Measurements from ENCODE around the gene ZFYVE9. TPM values are rescaled to one million over a fixed set of nuclear protein-coding genes. Genes with fewer than 3 reads are reported as not detected.
"Not testable (repeated sequence)": the region's sequence is repeated elsewhere in the genome, so short reads cannot be mapped to it uniquely, and the experiment has no call there.

Gene ZFYVE9
- total RNA-seq, 1 experiment from 2014 or later: 11.4 TPM

GRCh38 chr1:52189898-52190480, 48.1 kb downstream of the ZFYVE9 start:
- DNase-seq (ENCODE audit: low read depth in 1 of 2, low spot score in 2 of 2): no peak
- Histone ChIP-seq H3K4me1 (replicated peaks) (no peaks in the 10 kb centered on the region), H3K27ac (no peak overlapping the region), H3K9me3 (replicated peaks) (no peaks in the 10 kb centered on the region), H3K4me3 (no peak overlapping the region), H3K36me3 (no peaks in the 10 kb centered on the region), H3K27me3 (replicated peaks) (no peaks in the 10 kb centered on the region)

GRCh38 chr1:52190500-52191252, 48.8 kb downstream of the ZFYVE9 start:
- H3K4me3 ChIP-seq: no peak overlapping the region
- no peaks in the 10 kb centered on the region for H3K27me3 ChIP-seq (replicated peaks)
- H3K36me3 ChIP-seq: no peaks in the 10 kb centered on the region
- H3K4me1 ChIP-seq (replicated peaks): no peaks in the 10 kb centered on the region
- H3K9me3 ChIP-seq (replicated peaks): no peaks in the 10 kb centered on the region
- H3K27ac ChIP-seq: no peak overlapping the region
- no peak for DNase-seq (ENCODE audit: low read depth in 1 of 2, low spot score in 2 of 2)

GRCh38 chr1:52191395-52191965, 49.6 kb downstream of the ZFYVE9 start:
- Histone ChIP-seq H3K27me3 (replicated peaks) (no peaks in the 10 kb centered on the region), H3K4me1 (replicated peaks) (no peaks in the 10 kb centered on the region), H3K36me3 (no peaks in the 10 kb centered on the region), H3K9me3 (replicated peaks) (no peaks in the 10 kb centered on the region), H3K27ac (no peak overlapping the region), H3K4me3 (no peak overlapping the region)
- DNase-seq (ENCODE audit: low read depth in 1 of 2, low spot score in 2 of 2): no peak

- no peak for DNase-seq (ENCODE audit: low read depth in 1 of 2, low spot score in 2 of 2)
- no peak overlapping the region for H3K27ac ChIP-seq
- H3K36me3 ChIP-seq: no peaks in the 10 kb centered on the region
- H3K27me3 ChIP-seq (replicated peaks): no peaks in the 10 kb centered on the region
- H3K4me1 ChIP-seq (replicated peaks): no peaks in the 10 kb centered on the region
- no peak overlapping the region for H3K4me3 ChIP-seq
- H3K9me3 ChIP-seq (replicated peaks): no peaks in the 10 kb centered on the region
Observed at GRCh38 chr1:52192024-52192423, 50.1 kb downstream of the ZFYVE9 start.

GRCh38 chr1:52192436-52192835, 50.5 kb downstream of the ZFYVE9 start:
- H3K36me3 ChIP-seq: no peaks in the 10 kb centered on the region
- H3K9me3 ChIP-seq (replicated peaks): no peaks in the 10 kb centered on the region
- no peak overlapping the region for H3K27ac ChIP-seq
- no peaks in the 10 kb centered on the region for H3K27me3 ChIP-seq (replicated peaks)
- H3K4me1 ChIP-seq (replicated peaks): no peaks in the 10 kb centered on the region
- no peak overlapping the region for H3K4me3 ChIP-seq
- DNase-seq (ENCODE audit: low read depth in 1 of 2, low spot score in 2 of 2): no peak

GRCh38 chr1:52193985-52194384, 52.1 kb downstream of the ZFYVE9 start:
- Histone ChIP-seq H3K4me3 (no peak overlapping the region), H3K9me3 (replicated peaks) (no peaks in the 10 kb centered on the region), H3K27me3 (replicated peaks) (no peaks in the 10 kb centered on the region), H3K27ac (no peak overlapping the region), H3K4me1 (replicated peaks) (no peaks in the 10 kb centered on the region), H3K36me3 (no peaks in the 10 kb centered on the region)
- DNase-seq (ENCODE audit: low read depth in 1 of 2, low spot score in 2 of 2): no peak

GRCh38 chr1:52195161-52195560, 53.3 kb downstream of the ZFYVE9 start:
- Histone ChIP-seq H3K4me3 (no peak overlapping the region), H3K9me3 (replicated peaks) (no peaks in the 10 kb centered on the region), H3K27me3 (replicated peaks) (no peaks in the 10 kb centered on the region), H3K36me3 (no peaks in the 10 kb centered on the region), H3K27ac (no peak overlapping the region), H3K4me1 (replicated peaks) (no peaks in the 10 kb centered on the region)
- no peak for DNase-seq (ENCODE audit: low read depth in 1 of 2, low spot score in 2 of 2)

- no peaks in the 10 kb centered on the region for H3K4me1 ChIP-seq (replicated peaks)
- no peaks in the 10 kb centered on the region for H3K9me3 ChIP-seq (replicated peaks)
- no peaks in the 10 kb centered on the region for H3K27me3 ChIP-seq (replicated peaks)
- no peak for DNase-seq (ENCODE audit: low read depth in 1 of 2, low spot score in 2 of 2)
- H3K36me3 ChIP-seq: no peaks in the 10 kb centered on the region
- no peak overlapping the region for H3K4me3 ChIP-seq
- no peak overlapping the region for H3K27ac ChIP-seq
Observed at GRCh38 chr1:52203935-52204625, 62.2 kb downstream of the ZFYVE9 start.

- H3K9me3 ChIP-seq (replicated peaks): no peaks in the 10 kb centered on the region
- H3K27ac ChIP-seq: no peak overlapping the region
- no peaks in the 10 kb centered on the region for H3K4me1 ChIP-seq (replicated peaks)
- H3K36me3 ChIP-seq: no peaks in the 10 kb centered on the region
- no peak for DNase-seq (ENCODE audit: low read depth in 1 of 2, low spot score in 2 of 2)
- H3K27me3 ChIP-seq (replicated peaks): no peaks in the 10 kb centered on the region
- no peak overlapping the region for H3K4me3 ChIP-seq
Observed at GRCh38 chr1:52204696-52205095, 62.8 kb downstream of the ZFYVE9 start.

- H3K9me3 ChIP-seq (replicated peaks); H3K36me3 ChIP-seq; H3K27ac ChIP-seq; H3K4me3 ChIP-seq; H3K27me3 ChIP-seq (replicated peaks); DNase-seq (ENCODE audit: low read depth in 1 of 2, low spot score in 2 of 2); H3K4me1 ChIP-seq (replicated peaks): not testable (repeated sequence)
Observed at GRCh38 chr1:52206686-52207085, 64.8 kb downstream of the ZFYVE9 start.

- H3K4me1 ChIP-seq (replicated peaks): no peaks in the 10 kb centered on the region
- no peak for DNase-seq (ENCODE audit: low read depth in 1 of 2, low spot score in 2 of 2)
- H3K9me3 ChIP-seq (replicated peaks): no peaks in the 10 kb centered on the region
- H3K27ac ChIP-seq: no peak overlapping the region
- no peak overlapping the region for H3K4me3 ChIP-seq
- no peaks in the 10 kb centered on the region for H3K36me3 ChIP-seq
- H3K27me3 ChIP-seq (replicated peaks): no peaks in the 10 kb centered on the region
Observed at GRCh38 chr1:52209429-52209828, 67.5 kb downstream of the ZFYVE9 start.

GRCh38 chr1:52210044-52210443, 68.2 kb downstream of the ZFYVE9 start:
- Histone ChIP-seq H3K9me3 (replicated peaks) (no peaks in the 10 kb centered on the region), H3K27me3 (replicated peaks) (no peaks in the 10 kb centered on the region), H3K4me1 (replicated peaks) (no peaks in the 10 kb centered on the region), H3K4me3 (no peak overlapping the region), H3K36me3 (no peaks in the 10 kb centered on the region), H3K27ac (no peak overlapping the region)
- DNase-seq (ENCODE audit: low read depth in 1 of 2, low spot score in 2 of 2): no peak

- DNase-seq (ENCODE audit: low read depth in 1 of 2, low spot score in 2 of 2): no peak
- Histone ChIP-seq H3K27me3 (replicated peaks) (no peaks in the 10 kb centered on the region), H3K4me1 (replicated peaks) (no peaks in the 10 kb centered on the region), H3K36me3 (no peaks in the 10 kb centered on the region; the same call in 1 of the 2 replicates), H3K9me3 (replicated peaks) (no peaks in the 10 kb centered on the region; the same call in 1 of the 2 replicates), H3K4me3 (no peak overlapping the region), H3K27ac (no peak overlapping the region)
Observed at GRCh38 chr1:52216907-52217458, 75.1 kb downstream of the ZFYVE9 start.

GRCh38 chr1:52225174-52225573, 83.3 kb downstream of the ZFYVE9 start:
- DNase-seq (ENCODE audit: low read depth in 1 of 2, low spot score in 2 of 2): no peak
- no peak overlapping the region for H3K4me3 ChIP-seq
- H3K27ac ChIP-seq: no peak overlapping the region
- H3K4me1 ChIP-seq (replicated peaks): no peaks in the 10 kb centered on the region
- peaks cover 3% of the 10 kb centered on the region; the same call in 1 of the 2 replicates for H3K9me3 ChIP-seq (replicated peaks)
- H3K27me3 ChIP-seq (replicated peaks): no peaks in the 10 kb centered on the region
- no peaks in the 10 kb centered on the region for H3K36me3 ChIP-seq
